Stomach (tissue), 4 donors: ENCODE data around the gene SLC39A13.

Source experiments
- CTCF ChIP-seq, 7 experiments: fragments of 450-650 bp in 4 of 7; fragments of 200-600 bp in 3 of 7; sonication (generic) in 3 of 7; IDR thresholded peaks; one replicate each; pipeline ENCODE4 v1.5.1; 2016 to 2019; ENCODE audit warnings: antibody characterized with exemption in 7 of 7, control low read depth in 2 of 7, mild to moderate bottlenecking in 1 of 7
- EP300 ChIP-seq: sonication (generic); formaldehyde crosslinking; IDR thresholded peaks from one replicate; pipeline ENCODE4 v1.6.1; 2017; ENCODE audit warnings: antibody characterized with exemption
- POLR2A ChIP-seq, 4 donors: fragments of 450-650 bp; IDR thresholded peaks; one replicate each; pipeline ENCODE4 v1.6.1; 2016; ENCODE audit warnings: antibody characterized with exemption in 4 of 4, control low read depth in 2 of 4, mild to moderate bottlenecking in 1 of 4, moderate library complexity in 1 of 4
- POLR2AphosphoS5 ChIP-seq, 3 donors: sonication (generic); formaldehyde crosslinking; IDR thresholded peaks; one replicate each; pipeline ENCODE4 v1.6.1; 2016; ENCODE audit warnings: antibody characterized with exemption in 3 of 3

GRCh38 chr11:47375020-47375419 is 33.4 kb upstream of the SLC39A13 start:
- TF ChIP-seq CTCF (IDR thresholded peaks at IDR 0.05) (no peak), POLR2AphosphoS5 (IDR thresholded peaks at IDR 0.05) (no peak), EP300 (no peak), POLR2A (IDR thresholded peaks at IDR 0.05) (no peak)
